K562 (cell line): ENCODE measurements around the gene KLF13. TPM values are rescaled to one million over a fixed set of nuclear protein-coding genes. Genes with fewer than 3 reads are reported as not detected.

Source experiments
- ATAC-seq: fragments of 200-7000 bp; cut with Tn5 transposase; 3 replicates; pipeline ENCODE4 v1.9.1; 2020; ENCODE audit warnings: moderate library complexity
- BruUV-seq: library from RNA; stranded (reverse); fragments of 400-500 nt; replicated peaks from 2 replicates; lab custom pipeline; 2021; lab: Mats Ljungman, UMichigan
- CTCF ChIA-PET: fragments of 300-600 bp; formaldehyde crosslinking; extraction: SDS; loops from one replicate; lab custom pipeline; 2021; ENCODE audit warnings: low intra/inter-chr PET ratio; lab: Yijun Ruan, JAX
- POLR2A ChIA-PET: fragments of 300-600, 350-650 bp; sonication (Branson Sonifier 250); formaldehyde crosslinking; extraction: SDS; loops from one replicate; lab custom pipeline; 2021; ENCODE audit warnings: antibody characterized with exemption, inconsistent platforms; lab: Yijun Ruan, JAX
- DNase-seq, 4 experiments: peaks; one replicate each; pipeline versions ENCODE4 v3.0.0 to v3.0.0-alpha.2; 2011 to 2018; ENCODE audit warnings: low spot score in 3 of 4, mixed read lengths in 3 of 4; ENCODE audit errors: extremely low read depth in 1 of 4
- FAIRE-seq: peaks from 2 replicates; lab custom pipeline; 2011; peaks lifted over from hg19 to GRCh38; lab: Jason Lieb, UNC
- H2AFZ ChIP-seq: 2 replicates; pipeline ENCODE4 v1.6.0; 2011; ENCODE audit warnings: low read depth, low read length, control low read depth, inconsistent platforms
- H3K27ac ChIP-seq: fragments of 200-600 bp; 3 replicates; pipeline ENCODE4 v1.8.0; 2011; ENCODE audit warnings: low read depth, mild to moderate bottlenecking, control low read depth, inconsistent platforms, low read length, moderate library complexity, mixed read lengths; ENCODE audit errors: extremely low read depth
- H3K27me3 ChIP-seq, 2 experiments: fragments of 300-600 bp in 1 of 2; 2 replicates in 1 of 2; 3 replicates in 1 of 2; pipeline versions ENCODE4 v1.6.0 to v1.8.0; 2011; ENCODE audit warnings: inconsistent platforms in 2 of 2, low read length in 2 of 2, mild to moderate bottlenecking in 1 of 2, mixed read lengths in 1 of 2, moderate library complexity in 1 of 2; ENCODE audit not compliant: control insufficient read depth in 2 of 2, insufficient read depth in 2 of 2
- H3K36me3 ChIP-seq: fragments of 300-600 bp; 3 replicates; pipeline ENCODE4 v1.8.0; 2011; ENCODE audit warnings: mild to moderate bottlenecking, low read length, inconsistent platforms; ENCODE audit not compliant: control insufficient read depth, insufficient read depth
- H3K4me1 ChIP-seq, 2 experiments: fragments of 200-600 bp in 1 of 2; replicated peaks in 1 of 2; 2 replicates in 1 of 2; 3 replicates in 1 of 2; pipeline versions ENCODE4 v1.5.1 to v1.8.0; 2011; ENCODE audit warnings: inconsistent platforms in 2 of 2, low read length in 2 of 2, mild to moderate bottlenecking in 1 of 2, mixed read lengths in 1 of 2, moderate library complexity in 1 of 2; ENCODE audit not compliant: control insufficient read depth in 2 of 2, insufficient read depth in 2 of 2
- H3K4me2 ChIP-seq: 2 replicates; pipeline ENCODE4 v1.6.1; 2011; ENCODE audit warnings: low read length, control low read depth, inconsistent platforms, mixed read lengths; ENCODE audit not compliant: insufficient read depth
- H3K4me3 ChIP-seq: fragments of 200-600 bp; sonication (generic), shearing (Covaris generic); 2 replicates; pipeline ENCODE4 v1.5.1; 2016; ENCODE audit warnings: control low read depth, inconsistent platforms
- H3K79me2 ChIP-seq: fragments of 200-600 bp; 3 replicates; pipeline ENCODE4 v1.8.0; 2011; ENCODE audit warnings: low read length, inconsistent platforms; ENCODE audit not compliant: control insufficient read depth, insufficient read depth
- H3K9ac ChIP-seq, 2 experiments: 2 replicates each; pipeline versions ENCODE4 v1.6.0 to v1.6.1; 2011; ENCODE audit warnings: low read depth in 2 of 2, low read length in 2 of 2, control low read depth in 1 of 2, inconsistent platforms in 1 of 2, mild to moderate bottlenecking in 1 of 2, mixed read lengths in 1 of 2; ENCODE audit not compliant: insufficient read depth in 1 of 2
- H3K9me1 ChIP-seq: one replicate; pipeline ENCODE4 v1.6.0; 2011; ENCODE audit warnings: inconsistent platforms, mild to moderate bottlenecking, low read length, moderate library complexity; ENCODE audit not compliant: control insufficient read depth, insufficient read depth
- H3K9me3 ChIP-seq: replicated peaks from 2 replicates; pipeline ENCODE4 v1.5.1; 2011; ENCODE audit warnings: low read depth, low read length, inconsistent platforms; ENCODE audit not compliant: control insufficient read depth, insufficient read depth
- H4K20me1 ChIP-seq: replicated peaks from 2 replicates; pipeline ENCODE4 v1.6.1; 2011; ENCODE audit warnings: low read length, inconsistent platforms, mixed read lengths; ENCODE audit not compliant: control insufficient read depth, insufficient read depth
- MITF ChIP-seq: IDR thresholded peaks from 2 replicates; pipeline ENCODE4 v1.6.1; 2014; ENCODE audit warnings: antibody characterized with exemption
- NFIC ChIP-seq: fragments of 450-650 bp; IDR thresholded peaks from 2 replicates; pipeline ENCODE4 v1.6.1; 2017; ENCODE audit warnings: mild to moderate bottlenecking, inconsistent platforms
- RFX1 ChIP-seq: fragments of 450-650 bp; IDR thresholded peaks from 2 replicates; pipeline ENCODE4 v1.6.1; 2016; ENCODE audit warnings: mild to moderate bottlenecking, moderate library complexity
- SMARCE1 ChIP-seq: fragments of 450-650 bp; IDR thresholded peaks from 2 replicates; pipeline ENCODE4 v1.7.1; 2016; ENCODE audit warnings: mild to moderate bottlenecking
- SNRNP70 ChIP-seq: fragments of 200-400 bp; formaldehyde crosslinking; optimal IDR thresholded peaks from 2 replicates; pipeline ENCODE3; 2017; ENCODE audit warnings: low read depth, low read length
- USF2 ChIP-seq: sonication (generic); formaldehyde crosslinking; IDR thresholded peaks from 2 replicates; pipeline ENCODE4 v1.5.0; 2020; ENCODE audit warnings: missing genetic modification reagents
- ZFP36 ChIP-seq: fragments of 150-350 bp; IDR thresholded peaks from 2 replicates; pipeline ENCODE4 v1.6.1; 2018; ENCODE audit warnings: low read length, low read depth; ENCODE audit not compliant: partially characterized antibody
- ZFX ChIP-seq: sonication (generic); formaldehyde crosslinking; IDR thresholded peaks from 2 replicates; pipeline ENCODE4 v1.8.0; 2022; ENCODE audit warnings: mild to moderate bottlenecking, missing genetic modification reagents, moderate library complexity
- ZNF133 ChIP-seq: fragments of 250-450 bp; sonication (Bioruptor Pico); IDR thresholded peaks from 2 replicates; pipeline ENCODE4 v1.4.0; 2020; ENCODE audit warnings: mild to moderate bottlenecking
- WGBS: fragments of 100-300 bp; shearing (Covaris generic); methylation state at CpG from one replicate; pipeline ENCODE4 v1.1.6; 2016; ENCODE audit warnings: low coverage, mixed read lengths; ENCODE audit not compliant: insufficient coverage; ENCODE audit errors: missing lambda C conversion rate; 5-methylcytosine and 5-hydroxymethylcytosine counted together
- in situ Hi-C: fragments of 300-500 bp; cut with MboI; formaldehyde crosslinking; loops from 4 replicates; pipeline ENCODE4 v1.15.0; 2018; ENCODE audit warnings: inconsistent platforms, mixed read lengths
- intact Hi-C: fragments of 100-400 bp; cut with micrococcal nuclease; formaldehyde crosslinking; loops from 2 replicates; pipeline ENCODE4 v1.14.2; 2022
- polyA plus RNA-seq, 8 experiments: library from polyadenylated mRNA; depleted of rRNA in 4 of 8; stranded (reverse) in 5 of 8; unstranded in 3 of 8; fragments of >200 nt; fragmentation: Nextera tagmentation in 2 of 8; fragmentation: Illumina TruSeq in 1 of 8; extraction: Ambion mirVana in 2 of 8; extraction: Trizol in 1 of 8; gene quantifications; 2 replicates each; pipeline versions ENCODE4 v1.2.1 to v1.2.3, GENCODE V29; 2011 to 2014; ENCODE audit warnings: inconsistent platforms in 1 of 8, missing spikeins in 1 of 8
- total RNA-seq, 7 experiments: library from RNA; depleted of rRNA in 6 of 7; stranded (reverse); fragments of >200 nt in 6 of 7; fragmentation: Illumina TruSeq in 2 of 7; extraction: Trizol in 2 of 7; gene quantifications; 2 replicates each; pipeline versions ENCODE4 v1.2.1 to v1.2.3, GENCODE V29; 2011 to 2021; ENCODE audit warnings: low replicate concordance in 1 of 7

The KLF13 gene
- total and polyA plus RNA-seq, 9 of the 15 experiments (the other 6 are each of a cell fraction or from before 2014, with no cell fraction given), result 1.8 to 10.5 (median 4.8) TPM

GRCh38 chr15:31398677-31399301 lies 72.2 kb downstream of the KLF13 start:
- H3K9me1 ChIP-seq, result no peaks in the 10 kb centered on the region
- H3K79me2 ChIP-seq, result no peaks in the 10 kb centered on the region
- H3K9ac ChIP-seq, result no peak overlapping the region
- H3K4me2 ChIP-seq, result no peak overlapping the region
- TF ChIP-seq SMARCE1 (no peak), SNRNP70 (no peak), ZFP36 (no peak), MITF (no peak), NFIC (no peak), ZNF133 (CRISPR knock-in tag) (no peak), RFX1 (no peak), ZFX (CRISPR knock-in tag) (no peak), USF2 (CRISPR knock-in tag) (no peak)
- intact Hi-C loops, result no loop called here
- no peak overlapping the region for H3K27ac ChIP-seq
- BruUV-seq, result no TSS peak
- FAIRE-seq, result no peak
- POLR2A ChIA-PET, result interaction anchor here (1.1 kb wide), 1 partner anchor 8 kb away, joined by 3 read pairs; no protein-coding TSS in a partner anchor
- no peak overlapping the region for H2AFZ ChIP-seq
- H3K4me1 ChIP-seq, result peaks cover 0 to 17% of the 10 kb centered on the region in 2 experiments; a peak in 2 of 5 replicates
- no peaks in the 10 kb centered on the region for H4K20me1 ChIP-seq
- CTCF ChIA-PET, result no interaction called here
- no peaks in the 10 kb centered on the region for H3K9me3 ChIP-seq
- H3K4me3 ChIP-seq, result no peak overlapping the region
- peaks cover 1 to 24% of the 10 kb centered on the region in 2 experiments for H3K27me3 ChIP-seq
- no peak for DNase-seq
- ATAC-seq, result no peak
- no peaks in the 10 kb centered on the region for H3K36me3 ChIP-seq
- 36% methylated on average over 7 of the region's 10 CpGs for WGBS
- in situ Hi-C loops, result no loop called here
